Vagina (tissue), 2 donors: Measurements from ENCODE around the gene DIP2A. TPM values are rescaled to one million over a fixed set of nuclear protein-coding genes. Genes with fewer than 3 reads are reported as not detected.

ENCODE experiments used
- DNase-seq, 2 donors: peaks; one replicate each; pipeline ENCODE4 v3.0.0-alpha.2; 2017; ENCODE audit errors: extremely low spot score in 2 of 2
- H3K27ac ChIP-seq: fragments of 200-600 bp; sonication (generic); one replicate; pipeline ENCODE4 v1.5.1; 2019
- H3K27me3 ChIP-seq: fragments of 200-600 bp; sonication (generic); one replicate; pipeline ENCODE4 v1.5.1; 2019
- H3K36me3 ChIP-seq, 2 donors: fragments of 200-600 bp; sonication (generic); one replicate each; pipeline ENCODE4 v1.5.1; 2017 to 2019
- H3K4me1 ChIP-seq: fragments of 200-600 bp; sonication (generic); one replicate; pipeline ENCODE4 v1.5.1; 2019
- H3K4me3 ChIP-seq, 2 donors: fragments of 200-600 bp; sonication (generic); 1 replicate in 1 of 2; 2 replicates in 1 of 2; pipeline ENCODE4 v1.5.1; 2016 to 2019
- H3K9me3 ChIP-seq: fragments of 200-600 bp; sonication (generic); one replicate; pipeline ENCODE4 v1.5.1; 2019
- POLR2A ChIP-seq, 2 donors: fragments of 450-650 bp; IDR thresholded peaks; one replicate each; pipeline ENCODE4 v1.6.1; 2017; ENCODE audit warnings: antibody characterized with exemption in 2 of 2, mild to moderate bottlenecking in 2 of 2, moderate library complexity in 2 of 2
- POLR2AphosphoS5 ChIP-seq, 2 donors: sonication (generic); formaldehyde crosslinking; IDR thresholded peaks; one replicate each; pipeline ENCODE4 v1.9.0; 2017; ENCODE audit warnings: antibody characterized with exemption in 2 of 2, mild to moderate bottlenecking in 2 of 2, low read depth in 1 of 2; ENCODE audit not compliant: insufficient read depth in 1 of 2
- intact Hi-C: fragments of 100-400 bp; cut with DNase I; formaldehyde crosslinking; loops from one replicate; pipeline ENCODE4 v1.15.1; 2023
- total RNA-seq: library from RNA; depleted of rRNA; stranded (reverse); fragments of >200 nt; gene quantifications from one replicate; pipeline ENCODE4 v1.2.3, GENCODE V29; 2016
- TF ChIP-seq, protein P1 (sequence below), 3 experiments: fragments of 450-650 bp in 2 of 3; fragments of 200-600 bp in 1 of 3; sonication (generic) in 1 of 3; IDR thresholded peaks; one replicate each; pipeline ENCODE4 v1.5.1; 2017 to 2019; ENCODE audit warnings: antibody characterized with exemption in 3 of 3, mild to moderate bottlenecking in 2 of 3, moderate library complexity in 2 of 3

DIP2A gene
- total RNA-seq, 1 donor from 2014 or later, result 46.2 TPM

GRCh38 chr21:46482225-46482845 lies 23.6 kb downstream of the DIP2A start:
- no peaks in the 10 kb centered on the region for H3K9me3 ChIP-seq
- DNase-seq, result no peak
- intact Hi-C loops, result no loop called here

DNA sequence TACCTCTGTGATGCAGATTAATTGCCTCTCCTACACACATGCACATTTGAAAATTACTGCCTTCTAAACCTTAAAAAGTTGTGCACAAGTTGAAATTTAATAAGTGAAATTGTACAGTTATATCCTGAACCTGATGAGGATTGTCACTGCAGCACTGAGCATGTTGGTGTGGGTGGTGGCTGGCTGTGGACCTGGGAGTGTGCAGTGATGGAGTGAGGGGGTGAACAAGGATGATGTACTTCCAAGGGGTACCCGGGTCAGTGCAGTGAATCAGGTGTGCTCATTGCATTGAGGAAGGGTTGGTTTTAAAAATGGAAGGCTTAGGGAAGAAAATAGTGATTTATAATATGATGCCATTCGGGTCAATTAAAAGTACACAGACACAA lies 24.1 kb downstream of the DIP2A start:
- Histone ChIP-seq H3K4me3 (no peak overlapping the region), H3K4me1 (peaks cover 11% of the 10 kb centered on the region), H3K27ac (no peak overlapping the region), H3K9me3 (no peaks in the 10 kb centered on the region), H3K27me3 (no peaks in the 10 kb centered on the region), H3K36me3 (no peaks in the 10 kb centered on the region)
- DNase-seq, result no peak
- intact Hi-C loops, result no loop called here
- TF ChIP-seq POLR2A (IDR thresholded peaks at IDR 0.05) (no peak), POLR2AphosphoS5 (IDR thresholded peaks at IDR 0.05; ENCODE audit: insufficient read depth in 1 of 2, low read depth in 1 of 2) (no peak)
- TF ChIP-seq, protein P1, sequence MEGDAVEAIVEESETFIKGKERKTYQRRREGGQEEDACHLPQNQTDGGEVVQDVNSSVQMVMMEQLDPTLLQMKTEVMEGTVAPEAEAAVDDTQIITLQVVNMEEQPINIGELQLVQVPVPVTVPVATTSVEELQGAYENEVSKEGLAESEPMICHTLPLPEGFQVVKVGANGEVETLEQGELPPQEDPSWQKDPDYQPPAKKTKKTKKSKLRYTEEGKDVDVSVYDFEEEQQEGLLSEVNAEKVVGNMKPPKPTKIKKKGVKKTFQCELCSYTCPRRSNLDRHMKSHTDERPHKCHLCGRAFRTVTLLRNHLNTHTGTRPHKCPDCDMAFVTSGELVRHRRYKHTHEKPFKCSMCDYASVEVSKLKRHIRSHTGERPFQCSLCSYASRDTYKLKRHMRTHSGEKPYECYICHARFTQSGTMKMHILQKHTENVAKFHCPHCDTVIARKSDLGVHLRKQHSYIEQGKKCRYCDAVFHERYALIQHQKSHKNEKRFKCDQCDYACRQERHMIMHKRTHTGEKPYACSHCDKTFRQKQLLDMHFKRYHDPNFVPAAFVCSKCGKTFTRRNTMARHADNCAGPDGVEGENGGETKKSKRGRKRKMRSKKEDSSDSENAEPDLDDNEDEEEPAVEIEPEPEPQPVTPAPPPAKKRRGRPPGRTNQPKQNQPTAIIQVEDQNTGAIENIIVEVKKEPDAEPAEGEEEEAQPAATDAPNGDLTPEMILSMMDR (IDR thresholded peaks at IDR 0.05), result no peak

More at GRCh38 chr21:46482225-46482845, 23.6 kb downstream of the DIP2A start:
- Histone ChIP-seq H3K36me3 (no peaks in the 10 kb centered on the region), H3K4me3 (no peak overlapping the region), H3K27ac (no peak overlapping the region), H3K27me3 (no peaks in the 10 kb centered on the region), H3K4me1 (peaks cover 11% of the 10 kb centered on the region)
- no peak for TF ChIP-seq POLR2AphosphoS5 (IDR thresholded peaks at IDR 0.05; ENCODE audit: insufficient read depth in 1 of 2, low read depth in 1 of 2)
- TF ChIP-seq, protein P1 (IDR thresholded peaks at IDR 0.05), result no peak
- no peak for TF ChIP-seq POLR2A (IDR thresholded peaks at IDR 0.05)

GRCh38 chr21:46483300-46484295 lies 24.9 kb downstream of the DIP2A start:
- no peaks in the 10 kb centered on the region for H3K36me3 ChIP-seq
- no peak for DNase-seq
- H3K4me3 ChIP-seq, result no peak overlapping the region
- no peaks in the 10 kb centered on the region for H3K27me3 ChIP-seq
- H3K9me3 ChIP-seq, result no peaks in the 10 kb centered on the region
- H3K27ac ChIP-seq, result no peak overlapping the region
- TF ChIP-seq POLR2AphosphoS5 (IDR thresholded peaks at IDR 0.05; ENCODE audit: insufficient read depth in 1 of 2, low read depth in 1 of 2) (no peak), POLR2A (IDR thresholded peaks at IDR 0.05) (no peak)
- TF ChIP-seq, protein P1 (IDR thresholded peaks at IDR 0.05), result no peak
- peaks cover 10% of the 10 kb centered on the region for H3K4me1 ChIP-seq
- intact Hi-C loops, result no loop called here

GRCh38 chr21:46486481-46487126 lies 27.9 kb downstream of the DIP2A start:
- no peak for DNase-seq
- peaks cover 5% of the 10 kb centered on the region for H3K4me1 ChIP-seq
- intact Hi-C loops, result no loop called here
- no peaks in the 10 kb centered on the region for H3K27me3 ChIP-seq
- no peak overlapping the region for H3K4me3 ChIP-seq
- no peaks in the 10 kb centered on the region for H3K36me3 ChIP-seq
- no peaks in the 10 kb centered on the region for H3K9me3 ChIP-seq
- TF ChIP-seq POLR2AphosphoS5 (IDR thresholded peaks at IDR 0.05; ENCODE audit: insufficient read depth in 1 of 2, low read depth in 1 of 2) (no peak), POLR2A (IDR thresholded peaks at IDR 0.05) (no peak)
- TF ChIP-seq, protein P1 (IDR thresholded peaks at IDR 0.05), result no peak
- no peak overlapping the region for H3K27ac ChIP-seq
